ENCODE data around the gene MANF.
A peak's percentile ranks its signal among the peaks of the same experiment; 100 is the strongest.
"Not testable (repeated sequence)": the region's sequence is repeated elsewhere in the genome, so short reads cannot be mapped to it uniquely, and the experiment has no call there.

Gene MANF

GRCh38 chr3:51385621-51386091 lies 565 bp downstream of the MANF start:
- peak overlapping the region; percentile 99 for H3K4me2 ChIP-seq (ENCODE audit: low read length)
- H3K4me1 ChIP-seq (ENCODE audit: control insufficient read depth, insufficient read depth, low read length), result peaks cover 39% of the 10 kb centered on the region
- peaks cover 32% of the 10 kb centered on the region for H3K36me3 ChIP-seq (ENCODE audit: insufficient read depth, low read length)
- no peaks in the 10 kb centered on the region for H3K27me3 ChIP-seq (ENCODE audit: control insufficient read depth, insufficient read depth, low read length)
- peak overlapping the region; percentile 89 for H3K9ac ChIP-seq (ENCODE audit: low read depth, low read length)
- H3K9me3 ChIP-seq (replicated peaks; ENCODE audit: low read length), result no peaks in the 10 kb centered on the region
- H3K4me3 ChIP-seq (ENCODE audit: low read length), result peak overlapping the region; percentile 99

GRCh38 chr3:51386159-51386851 lies 1.2 kb downstream of the MANF start:
- Histone ChIP-seq H3K36me3 (ENCODE audit: insufficient read depth, low read length) (peaks cover 32% of the 10 kb centered on the region), H3K4me2 (ENCODE audit: low read length) (peak overlapping the region; percentile 99), H3K4me3 (ENCODE audit: low read length) (peak overlapping the region; percentile 99), H3K27me3 (ENCODE audit: control insufficient read depth, insufficient read depth, low read length) (no peaks in the 10 kb centered on the region), H3K4me1 (ENCODE audit: control insufficient read depth, insufficient read depth, low read length) (peaks cover 41% of the 10 kb centered on the region), H3K9ac (ENCODE audit: low read depth, low read length) (peak overlapping the region; percentile 89), H3K9me3 (replicated peaks; ENCODE audit: low read length) (no peaks in the 10 kb centered on the region)

GRCh38 chr3:51386852-51387229 lies 1.8 kb downstream of the MANF start:
- Histone ChIP-seq H3K4me2 (ENCODE audit: low read length) (peak overlapping the region; percentile 99), H3K4me3 (ENCODE audit: low read length) (peak overlapping the region; percentile 99), H3K27me3 (ENCODE audit: control insufficient read depth, insufficient read depth, low read length) (no peaks in the 10 kb centered on the region), H3K36me3 (ENCODE audit: insufficient read depth, low read length) (peaks cover 32% of the 10 kb centered on the region), H3K4me1 (ENCODE audit: control insufficient read depth, insufficient read depth, low read length) (peaks cover 42% of the 10 kb centered on the region), H3K9me3 (replicated peaks; ENCODE audit: low read length) (no peaks in the 10 kb centered on the region), H3K9ac (ENCODE audit: low read depth, low read length) (peak overlapping the region; percentile 89)

GRCh38 chr3:51387281-51387680 lies 2.2 kb downstream of the MANF start:
- Histone ChIP-seq H3K4me1 (ENCODE audit: control insufficient read depth, insufficient read depth, low read length) (peaks cover 47% of the 10 kb centered on the region), H3K4me2 (ENCODE audit: low read length) (peak overlapping the region; percentile 65), H3K36me3 (ENCODE audit: insufficient read depth, low read length) (peaks cover 36% of the 10 kb centered on the region), H3K4me3 (ENCODE audit: low read length) (peak overlapping the region; percentile 3)
- not testable (repeated sequence) for H3K9ac ChIP-seq (ENCODE audit: low read depth, low read length); H3K27me3 ChIP-seq (ENCODE audit: control insufficient read depth, insufficient read depth, low read length); H3K9me3 ChIP-seq (replicated peaks; ENCODE audit: low read length)

- Histone ChIP-seq H3K4me2 (ENCODE audit: low read length) (peak overlapping the region; percentile 65), H3K9me3 (replicated peaks; ENCODE audit: low read length) (no peaks in the 10 kb centered on the region), H3K4me3 (ENCODE audit: low read length) (no peak overlapping the region), H3K36me3 (ENCODE audit: insufficient read depth, low read length) (peaks cover 48% of the 10 kb centered on the region), H3K9ac (ENCODE audit: low read depth, low read length) (no peak overlapping the region), H3K4me1 (ENCODE audit: control insufficient read depth, insufficient read depth, low read length) (peaks cover 55% of the 10 kb centered on the region), H3K27me3 (ENCODE audit: control insufficient read depth, insufficient read depth, low read length) (no peaks in the 10 kb centered on the region)
Measured at GRCh38 chr3:51388286-51389029, 3.4 kb downstream of the MANF start.

GRCh38 chr3:51389423-51390183 lies 4.5 kb downstream of the MANF start:
- no peaks in the 10 kb centered on the region for H3K9me3 ChIP-seq (replicated peaks; ENCODE audit: low read length)
- no peak overlapping the region for H3K4me2 ChIP-seq (ENCODE audit: low read length)
- no peak overlapping the region for H3K9ac ChIP-seq (ENCODE audit: low read depth, low read length)
- no peak overlapping the region for H3K4me3 ChIP-seq (ENCODE audit: low read length)
- H3K4me1 ChIP-seq (ENCODE audit: control insufficient read depth, insufficient read depth, low read length), result peaks cover 61% of the 10 kb centered on the region
- no peaks in the 10 kb centered on the region for H3K27me3 ChIP-seq (ENCODE audit: control insufficient read depth, insufficient read depth, low read length)
- H3K36me3 ChIP-seq (ENCODE audit: insufficient read depth, low read length), result peaks cover 59% of the 10 kb centered on the region

- H3K9me3 ChIP-seq (replicated peaks; ENCODE audit: low read length), result no peaks in the 10 kb centered on the region
- peak overlapping the region; percentile 71 for H3K4me3 ChIP-seq (ENCODE audit: low read length)
- peak overlapping the region; percentile 92 for H3K9ac ChIP-seq (ENCODE audit: low read depth, low read length)
- peaks cover 68% of the 10 kb centered on the region for H3K36me3 ChIP-seq (ENCODE audit: insufficient read depth, low read length)
- peaks cover 61% of the 10 kb centered on the region for H3K4me1 ChIP-seq (ENCODE audit: control insufficient read depth, insufficient read depth, low read length)
- no peaks in the 10 kb centered on the region for H3K27me3 ChIP-seq (ENCODE audit: control insufficient read depth, insufficient read depth, low read length)
- peak overlapping the region; percentile 86 for H3K4me2 ChIP-seq (ENCODE audit: low read length)
Measured at GRCh38 chr3:51390246-51391074, 5.4 kb downstream of the MANF start.

- H3K36me3 ChIP-seq (ENCODE audit: insufficient read depth, low read length), result peaks cover 74% of the 10 kb centered on the region
- H3K9ac ChIP-seq (ENCODE audit: low read depth, low read length), result peak within 1 kb of the TSS; percentile 92
- peak within 1 kb of the TSS; percentile 84 for H3K4me3 ChIP-seq (ENCODE audit: low read length)
- peaks cover 58% of the 10 kb centered on the region for H3K4me1 ChIP-seq (ENCODE audit: control insufficient read depth, insufficient read depth, low read length)
- peak within 1 kb of the TSS; percentile 89 for H3K4me2 ChIP-seq (ENCODE audit: low read length)
- H3K9me3 ChIP-seq (replicated peaks; ENCODE audit: low read length), result no peaks in the 10 kb centered on the region
- H3K27me3 ChIP-seq (ENCODE audit: control insufficient read depth, insufficient read depth, low read length), result no peaks in the 10 kb centered on the region
Measured at GRCh38 chr3:51391075-51391565, 6.0 kb downstream of the MANF start, which contains the start of gene RBM15B. RBM15B (plus strand) TSS chr3:51391285; CDS start chr3:51391400, 115 bp downstream.

- Histone ChIP-seq H3K4me2 (ENCODE audit: low read length) (peak overlapping the region; percentile 89), H3K9me3 (replicated peaks; ENCODE audit: low read length) (no peaks in the 10 kb centered on the region), H3K27me3 (ENCODE audit: control insufficient read depth, insufficient read depth, low read length) (no peaks in the 10 kb centered on the region), H3K36me3 (ENCODE audit: insufficient read depth, low read length) (peaks cover 81% of the 10 kb centered on the region), H3K9ac (ENCODE audit: low read depth, low read length) (peak overlapping the region; percentile 92), H3K4me1 (ENCODE audit: control insufficient read depth, insufficient read depth, low read length) (peaks cover 51% of the 10 kb centered on the region), H3K4me3 (ENCODE audit: low read length) (peak overlapping the region; percentile 84)
Measured at GRCh38 chr3:51391566-51392354, 6.7 kb downstream of the MANF start.
